HepG2 (cell line): Measurements from ENCODE around the gene GEMIN2. TPM values are rescaled to one million over a fixed set of nuclear protein-coding genes. Genes with fewer than 3 reads are reported as not detected.
A peak's percentile ranks its signal among the peaks of the same experiment; 100 is the strongest.

Experiments used
- CCDC6 ChIP-seq: sonication (generic); formaldehyde crosslinking; IDR thresholded peaks from 2 replicates; pipeline ENCODE4 v1.8.1; 2022; ENCODE audit warnings: mild to moderate bottlenecking, missing genetic modification reagents, moderate library complexity
- HDAC6 ChIP-seq: fragments of 200-600 bp; sonication (generic); IDR thresholded peaks from 2 replicates; pipeline ENCODE4 v1.7.0; 2017; ENCODE audit warnings: mild to moderate bottlenecking, antibody characterized with exemption, low read length, low read depth
- IKZF4 ChIP-seq: sonication (generic); formaldehyde crosslinking; IDR thresholded peaks from 2 replicates; pipeline ENCODE4 v1.5.1; 2020; ENCODE audit warnings: borderline replicate concordance, mild to moderate bottlenecking, low read depth, missing genetic modification reagents; ENCODE audit errors: not compliant biosample characterization
- KAT7 ChIP-seq: IDR thresholded peaks from 2 replicates; pipeline ENCODE4 v1.6.1; 2018; ENCODE audit warnings: borderline replicate concordance, missing compliant biosample characterization
- LCORL ChIP-seq, 2 experiments: fragments of 450-650 bp in 1 of 2; sonication (generic) in 1 of 2; formaldehyde crosslinking in 1 of 2; IDR thresholded peaks; 2 replicates each; pipeline versions ENCODE4 v1.5.0 to v1.6.1; 2017 to 2020; ENCODE audit warnings: antibody characterized with exemption in 1 of 2, missing genetic modification reagents in 1 of 2
- RERE ChIP-seq: IDR thresholded peaks from 2 replicates; pipeline ENCODE4 v1.6.1; 2016; ENCODE audit warnings: low read depth, missing genetic modification reagents, missing compliant biosample characterization
- ZBTB42 ChIP-seq: sonication (generic); formaldehyde crosslinking; IDR thresholded peaks from 2 replicates; pipeline ENCODE4 v1.5.0; 2020; ENCODE audit warnings: mild to moderate bottlenecking, missing genetic modification reagents
- ZNF10 ChIP-seq: sonication (generic); formaldehyde crosslinking; IDR thresholded peaks from 2 replicates; pipeline ENCODE4 v1.4.0; 2020; ENCODE audit warnings: mild to moderate bottlenecking, low read depth, missing genetic modification reagents, borderline replicate concordance
- ZNF318 ChIP-seq: sonication (generic); formaldehyde crosslinking; IDR thresholded peaks from 2 replicates; pipeline ENCODE4 v1.4.0; 2020; ENCODE audit warnings: mild to moderate bottlenecking, missing genetic modification reagents
- ZNF441 ChIP-seq: sonication (generic); formaldehyde crosslinking; IDR thresholded peaks from 2 replicates; pipeline ENCODE4 v1.7.0; 2021; ENCODE audit warnings: missing genetic modification reagents, borderline replicate concordance
- ZNF720 ChIP-seq: sonication (generic); formaldehyde crosslinking; IDR thresholded peaks from 2 replicates; pipeline ENCODE4 v1.4.0; 2020; ENCODE audit warnings: missing genetic modification reagents
- ZNF761 ChIP-seq: sonication (generic); formaldehyde crosslinking; conservative IDR thresholded peaks from 2 replicates; pipeline ENCODE4 v1.4.0; 2020; ENCODE audit warnings: mild to moderate bottlenecking, missing genetic modification reagents
- polyA plus RNA-seq, 8 experiments: library from polyadenylated mRNA; depleted of rRNA in 3 of 8; stranded (reverse) in 7 of 8; unstranded in 1 of 8; fragments of >200 nt; fragmentation: Illumina TruSeq in 4 of 8; extraction: Trizol in 4 of 8; gene quantifications; 2 replicates each; pipeline versions ENCODE4 v1.2.1 to v1.2.3, GENCODE V29; 2011 to 2016; ENCODE audit warnings: low read depth in 4 of 8, missing spikeins in 1 of 8, mixed read lengths in 1 of 8; ENCODE audit not compliant: insufficient read depth in 1 of 8
- total RNA-seq, 5 experiments: library from RNA; depleted of rRNA; stranded (reverse); fragments of >200 nt; fragmentation: Illumina TruSeq; extraction: Trizol; gene quantifications; 2 replicates each; pipeline ENCODE4 v1.2.3, GENCODE V29; 2016; ENCODE audit warnings: low read depth in 1 of 5

GEMIN2 gene
- total and polyA plus RNA-seq, 2 of the 13 experiments (the other 11 are each of a cell fraction or from before 2014, with no cell fraction given), result 54.8 to 110 TPM

GRCh38 chr14:39114073-39114838 is at the start of gene GEMIN2 (continued):
- TF ChIP-seq IKZF4 (CRISPR knock-in tag) (peak; percentile 94), ZNF441 (peak; percentile 84), ZNF720 (CRISPR knock-in tag) (no peak; the same call in 1 of the 2 replicates), ZBTB42 (CRISPR knock-in tag) (peak; percentile 65; the same call in 1 of the 2 replicates), CCDC6 (CRISPR knock-in tag) (peak; percentile 79), KAT7 (CRISPR knock-in tag) (peak; percentile 87; the same call in 1 of the 2 replicates), HDAC6 (no peak), RERE (CRISPR knock-in tag) (0 out of 2 replicates have a peak, but pooled peaks have one; percentile 67), ZNF318 (peak; percentile 99), LCORL (IDR thresholded peaks at IDR 0.05) (no peak), LCORL (CRISPR knock-in tag; IDR thresholded peaks at IDR 0.05) (peak; percentile 82; the same call in 1 of the 2 replicates), ZNF10 (peak; percentile 71; the same call in 1 of the 2 replicates), ZNF761 (peak; percentile 99)
